Iris pigment epithelial cell (primary cell): ENCODE measurements around the gene CLCN6.

Experiments used
- DNase-seq: peaks from one replicate; pipeline ENCODE4 v3.0.0-alpha.2; 2011; ENCODE audit warnings: low read depth

The CLCN6 gene

GRCh38 chr1:11855430-11855829 lies 49.4 kb downstream of the CLCN6 start:
- DNase-seq = no peak

- DNase-seq = no peak
Measured at GRCh38 chr1:11856698-11857097, 50.7 kb downstream of the CLCN6 start.

DNA sequence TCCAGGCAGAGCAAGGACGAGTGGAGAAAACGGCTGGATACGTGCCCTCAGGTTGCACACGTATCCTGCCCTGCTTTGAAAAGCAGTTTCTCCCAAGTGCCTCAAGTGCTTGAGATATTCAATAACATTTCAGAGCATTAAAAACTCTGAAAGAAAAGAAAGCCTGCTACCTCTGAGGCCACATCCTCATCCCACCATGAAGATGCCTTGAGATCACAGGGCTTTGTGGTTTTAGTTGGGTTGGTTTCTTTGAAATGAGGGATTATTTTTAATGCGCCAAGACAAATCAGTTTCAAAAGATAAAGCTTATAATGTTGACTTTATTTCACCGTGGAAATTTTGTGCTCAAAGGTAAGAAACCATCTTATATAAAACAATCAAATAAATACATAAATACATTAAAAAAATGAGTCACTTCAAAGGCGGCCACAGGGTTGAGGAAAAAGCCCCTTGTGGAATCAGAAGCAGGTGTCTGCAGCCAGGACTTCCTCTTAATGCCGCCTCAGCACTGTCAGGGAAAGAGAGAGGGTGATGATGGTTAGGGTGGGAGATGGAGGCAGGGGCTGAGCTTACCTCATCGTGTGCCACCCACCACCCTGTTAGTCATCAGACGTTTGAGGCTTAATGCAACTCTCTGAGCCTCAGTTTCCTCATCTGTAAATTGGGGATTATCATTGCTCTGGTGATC lies 51.3 kb downstream of the CLCN6 start:
- DNase-seq = no peak

GRCh38 chr1:11858158-11858557 lies 52.2 kb downstream of the CLCN6 start:
- no peak for DNase-seq

DNA sequence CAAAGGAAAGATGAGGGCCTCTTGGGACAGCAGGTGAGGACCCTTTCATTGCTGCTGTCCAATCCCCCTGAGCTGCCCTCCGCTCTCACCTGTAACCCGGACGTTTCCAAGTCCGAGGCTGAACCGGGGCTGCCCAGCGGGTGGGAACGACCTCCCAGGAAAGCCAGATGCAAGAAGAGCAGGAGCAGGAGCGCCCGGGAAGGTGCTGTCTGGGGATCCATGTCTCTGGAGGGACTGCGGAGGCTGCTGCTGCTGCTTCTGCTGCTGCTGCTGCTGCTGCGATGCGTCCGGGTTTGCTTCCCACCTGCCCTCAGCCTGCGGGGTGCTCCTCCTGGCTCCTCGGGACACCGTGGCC lies 52.6 kb downstream of the CLCN6 start, which contains the start of gene NPPB:
TSS of gene NPPB (minus strand) at position 333 of the 355 bp plus-strand sequence. CDS start at position 221, 112 bp downstream.
- DNase-seq = no peak

GRCh38 chr1:11858968-11859871 lies 53.2 kb downstream of the CLCN6 start:
- DNase-seq = peak; percentile 52

DNA sequence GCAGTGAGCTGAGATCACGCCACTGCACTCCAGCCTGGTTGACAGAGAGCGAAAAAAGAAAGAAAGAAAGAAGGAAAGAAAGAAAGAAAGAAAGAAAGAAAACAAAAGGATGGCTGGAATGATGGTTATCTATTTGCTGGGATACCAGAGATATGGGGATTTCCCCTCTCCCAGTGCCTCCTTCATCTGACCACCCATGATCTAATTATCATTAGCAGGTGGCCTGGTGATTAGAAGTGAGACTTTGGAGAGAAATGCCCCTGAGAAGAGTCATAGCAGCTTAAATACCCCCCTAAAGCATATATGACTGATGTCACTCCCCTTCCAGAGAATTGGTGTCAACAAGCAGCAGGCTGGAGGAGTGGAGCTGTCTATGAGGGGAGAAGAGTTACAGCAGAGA lies 54.1 kb downstream of the CLCN6 start:
- no peak for DNase-seq

DNA sequence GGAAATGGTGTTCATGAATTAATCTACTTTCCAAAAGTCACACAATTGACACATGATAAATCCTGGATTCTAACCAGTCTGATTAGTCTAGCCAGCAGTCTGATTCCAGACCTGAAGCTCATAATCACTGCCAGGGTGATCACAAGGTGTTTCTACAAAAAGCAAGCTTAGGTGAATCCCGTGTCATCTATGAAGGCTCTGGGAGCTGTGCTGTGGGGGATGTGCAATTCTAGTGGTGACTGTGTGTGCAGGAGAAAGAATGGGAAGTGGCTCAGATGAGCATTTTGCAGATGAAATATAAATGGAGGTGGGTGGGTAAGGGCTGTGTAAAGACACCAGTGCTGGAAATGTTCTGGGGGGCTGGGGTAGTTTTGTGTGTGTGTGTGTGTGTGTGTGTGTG lies 54.6 kb downstream of the CLCN6 start:
- no peak for DNase-seq

DNA sequence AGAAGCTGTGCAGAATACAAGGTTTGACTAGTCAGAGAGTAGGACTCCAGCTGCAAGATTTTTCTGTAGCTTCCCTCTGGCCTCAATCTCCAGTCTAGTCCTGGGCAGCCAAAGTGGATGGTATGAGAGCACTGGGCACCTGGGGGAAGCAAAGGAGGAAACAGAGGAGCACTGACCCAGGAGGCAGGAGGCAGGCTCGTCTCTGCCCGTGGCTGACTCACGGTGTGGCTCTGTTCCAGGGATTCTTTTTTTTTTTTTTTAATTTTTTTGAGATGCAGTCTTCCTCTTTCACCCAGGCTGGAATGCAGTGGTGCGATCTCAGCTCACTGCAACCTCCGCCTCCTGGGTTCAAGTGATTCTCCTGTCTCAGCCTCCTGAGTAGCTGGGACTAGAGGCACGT lies 56.9 kb downstream of the CLCN6 start:
- peak; percentile 19 for DNase-seq

DNA sequence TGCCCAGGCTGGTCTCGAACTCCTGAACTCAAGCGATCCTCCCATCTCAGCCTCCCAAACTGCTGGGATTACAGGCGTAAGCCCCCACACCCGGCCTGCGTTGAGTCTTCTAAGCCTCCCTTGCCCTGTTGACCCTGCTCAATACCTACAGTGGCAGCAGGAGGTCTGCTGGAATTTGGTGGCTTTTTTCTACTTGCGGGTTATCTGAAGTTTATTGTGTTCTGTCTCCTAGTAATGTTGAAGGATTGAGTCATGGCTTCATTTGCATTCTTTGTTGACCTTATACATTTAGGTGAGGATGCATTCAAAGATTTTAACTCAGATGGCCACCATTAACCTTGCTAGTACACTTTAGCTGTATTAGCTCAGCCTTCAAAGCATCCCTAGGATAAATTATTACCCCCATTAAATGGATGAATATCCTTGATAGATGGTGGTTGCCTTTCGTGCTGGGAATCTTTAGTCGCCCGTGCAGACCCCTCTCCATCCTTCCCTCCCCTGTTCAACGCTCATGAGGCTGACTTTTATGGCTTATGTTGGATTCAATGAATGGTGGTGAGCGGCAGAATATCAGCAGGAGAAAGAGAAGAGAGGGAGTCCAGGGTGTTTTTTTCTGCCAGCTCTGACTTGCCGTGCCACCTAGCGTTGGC lies 62.5 kb downstream of the CLCN6 start:
- no peak for DNase-seq

DNA sequence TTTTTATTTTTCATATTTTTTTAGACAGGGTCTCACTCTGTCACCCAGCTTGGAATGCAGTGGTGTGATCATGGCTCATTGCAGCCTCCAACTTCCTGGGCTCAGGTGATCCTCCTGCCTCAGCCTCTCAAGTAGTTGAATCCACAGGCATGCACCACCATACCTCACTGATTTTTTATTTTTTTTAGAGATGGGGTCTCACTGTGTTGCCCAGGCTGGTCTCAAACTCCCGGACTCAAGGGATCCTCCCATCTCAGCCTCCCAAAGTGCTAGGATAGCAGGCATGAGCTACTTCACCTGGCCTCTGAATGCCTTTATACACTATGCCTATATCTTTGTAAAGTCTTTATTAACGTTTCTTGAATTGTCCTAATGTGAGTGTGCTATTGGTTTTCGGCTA lies 63.1 kb downstream of the CLCN6 start:
- no peak for DNase-seq

DNA sequence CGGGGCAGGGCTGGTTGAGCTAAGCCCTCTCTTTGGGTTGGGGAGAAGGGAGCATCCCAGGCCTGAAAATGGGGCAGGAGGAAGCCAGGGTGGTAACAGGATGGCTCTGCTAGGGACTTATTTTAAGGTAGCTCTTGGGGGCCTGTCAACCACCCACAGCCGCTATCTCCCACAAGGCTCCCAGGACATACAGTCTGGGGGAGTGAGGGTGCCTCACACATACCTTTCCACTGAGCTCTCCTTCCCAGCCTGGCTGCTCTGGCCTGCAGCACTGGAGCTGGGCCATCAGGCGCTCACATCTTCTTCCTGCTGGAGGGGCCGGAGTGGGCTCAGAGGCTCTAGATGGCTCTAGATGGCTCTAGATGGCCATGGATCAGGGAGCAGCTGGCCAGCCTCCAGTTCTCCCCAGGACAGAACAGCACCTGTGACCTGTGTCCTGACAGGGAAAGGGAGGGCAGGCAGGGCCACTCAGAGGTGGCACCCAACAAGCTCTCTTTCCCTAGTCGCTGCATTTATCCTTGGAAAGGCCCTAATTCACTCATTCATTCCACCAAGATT lies 63.7 kb downstream of the CLCN6 start:
- DNase-seq = no peak

DNA sequence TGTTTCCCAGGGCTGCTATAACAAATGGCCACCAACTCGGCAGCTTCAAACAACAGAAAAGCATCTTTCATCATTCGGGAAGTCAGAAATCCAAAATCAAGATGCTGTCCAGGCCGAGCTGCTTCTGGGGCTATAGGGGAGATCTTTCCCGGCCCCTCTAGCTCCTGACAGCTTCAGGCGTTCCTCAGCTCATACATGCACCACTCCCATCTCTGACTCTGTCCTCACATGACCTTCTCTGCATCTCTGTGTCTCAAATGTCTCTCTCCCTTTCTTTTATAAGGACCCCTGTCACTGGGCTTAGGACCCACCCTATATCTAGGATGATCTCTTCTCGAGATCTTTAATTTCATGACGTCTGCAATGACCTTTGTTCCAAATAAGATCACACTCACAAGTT lies 66.6 kb downstream of the CLCN6 start:
- no peak for DNase-seq

DNA sequence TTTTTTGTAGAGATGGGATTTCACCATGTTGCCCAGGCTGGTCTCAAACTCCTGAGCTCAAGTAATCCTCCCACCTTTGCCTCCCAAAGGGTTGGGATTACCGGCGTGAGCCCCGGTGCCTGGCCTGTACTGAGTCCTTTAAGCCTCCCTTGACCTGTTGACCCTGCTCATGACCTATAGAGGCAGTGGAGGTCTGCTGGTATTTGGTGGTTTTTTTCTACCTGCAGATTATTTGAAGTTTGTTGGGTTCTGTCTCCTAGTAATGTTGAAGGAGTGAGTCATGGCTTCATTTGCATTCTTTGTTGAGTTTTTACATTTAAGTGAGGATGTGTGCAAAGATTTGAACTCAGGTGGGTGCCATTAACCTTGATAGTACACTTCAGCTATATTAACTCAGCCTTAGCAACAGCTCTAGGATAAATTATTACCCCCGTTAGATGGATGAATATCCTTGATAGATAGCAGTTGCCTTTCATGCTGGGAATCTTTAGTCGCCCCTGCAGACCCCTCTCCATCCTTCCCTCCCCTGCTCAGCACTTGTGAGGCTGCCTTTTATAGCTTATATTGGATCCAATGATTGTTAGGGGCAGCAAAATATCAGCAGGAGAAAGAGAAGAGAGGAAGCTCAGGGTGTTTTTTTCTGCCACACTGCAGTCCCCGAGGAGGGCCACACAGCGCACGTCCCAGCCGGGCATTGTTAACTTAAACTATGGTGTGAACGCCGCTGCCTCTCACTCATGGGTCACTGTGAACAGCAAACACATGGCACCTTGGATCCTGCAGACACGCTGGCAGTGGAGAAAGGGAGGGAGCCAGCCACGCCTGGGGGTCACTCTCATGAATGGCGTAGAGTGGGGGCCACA lies 67.6 kb downstream of the CLCN6 start:
- no peak for DNase-seq

- DNase-seq = no peak
Measured at GRCh38 chr1:11874258-11874562, 68.2 kb downstream of the CLCN6 start.

DNA sequence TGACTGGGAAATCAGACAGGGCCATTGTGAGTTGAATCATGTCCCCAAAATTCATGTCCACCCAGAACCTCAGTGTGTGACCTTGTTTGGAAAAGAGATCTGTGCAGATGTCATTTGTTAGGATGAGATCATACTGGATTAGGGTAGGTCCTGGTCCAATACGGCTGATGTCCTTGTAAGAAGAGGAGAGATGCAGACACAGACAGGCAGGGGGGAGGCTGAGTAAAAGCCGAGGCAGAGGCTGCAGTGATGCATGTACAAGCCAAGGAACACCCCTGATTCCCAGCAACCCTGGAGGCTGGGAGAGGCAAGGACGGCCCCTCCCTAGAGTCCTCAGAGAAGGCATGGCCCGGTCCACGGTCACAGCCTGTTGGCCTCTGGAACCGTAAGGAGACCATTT lies 68.6 kb downstream of the CLCN6 start:
- DNase-seq = no peak

DNA sequence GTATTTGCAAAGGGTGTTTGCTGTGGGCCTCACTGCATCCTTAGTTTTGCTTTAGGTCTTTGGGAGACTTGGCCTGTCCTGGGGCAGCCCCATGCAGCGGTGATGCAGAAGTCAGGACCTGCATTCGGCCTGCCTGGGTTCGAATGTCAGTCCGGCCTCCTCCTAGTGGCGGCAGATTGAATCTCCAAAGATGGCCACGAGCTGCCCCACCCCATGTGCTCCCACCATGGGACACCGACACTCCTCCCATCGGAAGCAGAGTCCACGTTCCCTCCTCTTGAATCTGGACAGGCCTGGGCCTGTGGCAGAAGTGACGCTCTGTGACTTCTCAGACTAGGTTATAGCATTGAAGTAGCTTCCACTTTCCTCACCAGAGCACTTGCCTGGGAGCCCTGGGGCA lies 69.1 kb downstream of the CLCN6 start:
- no peak for DNase-seq

DNA sequence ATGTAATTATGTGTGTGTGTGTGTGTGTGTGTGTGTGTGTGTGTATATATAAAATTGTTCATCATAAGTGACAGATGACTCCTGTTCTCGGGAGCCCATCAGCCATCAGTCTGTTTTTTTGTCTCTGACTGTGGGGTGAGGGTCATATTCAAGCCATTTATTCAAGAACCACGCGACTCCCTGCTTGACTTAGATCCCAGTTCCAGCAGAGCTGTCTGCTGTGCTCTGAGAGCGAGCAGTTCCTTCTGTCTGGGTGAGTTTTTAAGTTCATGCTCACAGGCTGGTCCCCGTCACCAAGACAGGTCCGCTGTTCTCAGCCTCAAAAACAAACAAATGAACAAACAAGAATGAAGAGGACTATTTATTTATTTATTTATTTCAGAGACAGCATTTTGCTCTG lies 71.1 kb downstream of the CLCN6 start:
- no peak for DNase-seq

- no peak for DNase-seq
Measured at GRCh38 chr1:11878081-11878890, 72.3 kb downstream of the CLCN6 start.

DNA sequence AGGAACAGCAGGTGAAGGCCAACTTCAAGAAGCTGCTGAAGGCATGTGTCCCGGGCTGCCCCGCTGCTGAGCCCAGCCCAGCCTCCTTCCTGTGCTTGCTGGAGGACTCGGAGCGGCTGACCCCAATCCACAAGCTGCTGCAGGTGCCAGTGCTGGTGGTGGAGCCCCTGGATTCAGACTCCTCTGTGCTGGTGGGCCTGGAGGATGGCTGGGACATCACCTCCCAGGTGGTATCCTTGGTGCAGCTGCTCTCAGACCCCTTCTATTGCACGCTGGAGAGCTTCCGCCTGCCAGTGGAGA lies 72.8 kb downstream of the CLCN6 start:
- DNase-seq = no peak
